ENCODE data around the gene GPC6.

Gene GPC6

DNA sequence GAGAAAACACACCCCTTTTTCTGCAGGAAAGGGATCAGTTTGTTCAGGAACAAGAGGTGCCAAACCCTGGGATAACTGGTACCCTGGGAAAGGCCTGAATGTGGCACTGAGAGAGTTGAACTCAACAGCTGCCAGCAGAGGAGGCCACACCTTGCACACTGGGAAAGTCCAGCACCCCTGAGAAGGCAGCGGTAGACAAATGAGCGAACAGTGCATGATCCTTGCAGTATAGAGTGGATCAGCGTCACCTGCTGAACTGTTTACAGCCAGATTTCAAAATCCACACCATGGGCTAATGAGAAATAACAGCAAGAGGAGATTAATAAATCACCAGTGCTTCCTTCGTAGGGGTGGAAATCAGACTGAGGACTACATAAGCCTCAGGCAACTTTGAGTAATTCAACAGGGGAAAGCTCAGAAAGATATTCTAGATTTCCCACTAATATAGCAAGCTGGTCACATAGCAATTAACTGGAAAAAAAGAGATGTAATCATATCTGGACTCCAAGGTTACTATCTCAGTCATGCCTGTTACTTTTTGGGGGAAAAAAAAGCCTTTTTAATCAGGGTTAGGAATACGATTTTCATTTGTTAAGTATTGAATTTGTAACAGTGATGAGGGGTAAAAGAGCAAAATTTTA is 1200.8 kb downstream of the GPC6 start:
- Histone ChIP-seq H2AFZ (ENCODE audit: low read depth, low read length, severe bottlenecking) (no peak overlapping the region), H3F3A (ENCODE audit: insufficient read depth) (no peaks in the 10 kb centered on the region), H3K27me3 (ENCODE audit: low read length) (no peaks in the 10 kb centered on the region), H3K27ac (ENCODE audit: low read depth, low read length) (no peak overlapping the region), H3K9me3 (ENCODE audit: insufficient read depth, low read length) (no peaks in the 10 kb centered on the region), H4K20me1 (ENCODE audit: low read depth, low read length) (no peaks in the 10 kb centered on the region), H3K79me2 (ENCODE audit: insufficient read depth, low read length) (no peaks in the 10 kb centered on the region), H3K4me2 (ENCODE audit: low read depth, low read length, poor library complexity, severe bottlenecking) (no peak overlapping the region), H3K36me3 (ENCODE audit: low read length) (no peaks in the 10 kb centered on the region), H3K9me2 (replicated peaks; ENCODE audit: insufficient read depth, low read length) (no peaks in the 10 kb centered on the region), H3K9ac (ENCODE audit: low read length) (no peak overlapping the region), H3K4me3 (ENCODE audit: insufficient read depth, low read length, poor library complexity, severe bottlenecking) (no peak overlapping the region)
- TF ChIP-seq, protein P1, sequence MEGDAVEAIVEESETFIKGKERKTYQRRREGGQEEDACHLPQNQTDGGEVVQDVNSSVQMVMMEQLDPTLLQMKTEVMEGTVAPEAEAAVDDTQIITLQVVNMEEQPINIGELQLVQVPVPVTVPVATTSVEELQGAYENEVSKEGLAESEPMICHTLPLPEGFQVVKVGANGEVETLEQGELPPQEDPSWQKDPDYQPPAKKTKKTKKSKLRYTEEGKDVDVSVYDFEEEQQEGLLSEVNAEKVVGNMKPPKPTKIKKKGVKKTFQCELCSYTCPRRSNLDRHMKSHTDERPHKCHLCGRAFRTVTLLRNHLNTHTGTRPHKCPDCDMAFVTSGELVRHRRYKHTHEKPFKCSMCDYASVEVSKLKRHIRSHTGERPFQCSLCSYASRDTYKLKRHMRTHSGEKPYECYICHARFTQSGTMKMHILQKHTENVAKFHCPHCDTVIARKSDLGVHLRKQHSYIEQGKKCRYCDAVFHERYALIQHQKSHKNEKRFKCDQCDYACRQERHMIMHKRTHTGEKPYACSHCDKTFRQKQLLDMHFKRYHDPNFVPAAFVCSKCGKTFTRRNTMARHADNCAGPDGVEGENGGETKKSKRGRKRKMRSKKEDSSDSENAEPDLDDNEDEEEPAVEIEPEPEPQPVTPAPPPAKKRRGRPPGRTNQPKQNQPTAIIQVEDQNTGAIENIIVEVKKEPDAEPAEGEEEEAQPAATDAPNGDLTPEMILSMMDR (IDR thresholded peaks at IDR 0.05; ENCODE audit: insufficient read depth, low read length, poor library complexity, severe bottlenecking): no peak
- TF ChIP-seq EZH2phosphoT487 (conservative IDR thresholded peaks at IDR 0.05; ENCODE audit: low read length): no peak

DNA sequence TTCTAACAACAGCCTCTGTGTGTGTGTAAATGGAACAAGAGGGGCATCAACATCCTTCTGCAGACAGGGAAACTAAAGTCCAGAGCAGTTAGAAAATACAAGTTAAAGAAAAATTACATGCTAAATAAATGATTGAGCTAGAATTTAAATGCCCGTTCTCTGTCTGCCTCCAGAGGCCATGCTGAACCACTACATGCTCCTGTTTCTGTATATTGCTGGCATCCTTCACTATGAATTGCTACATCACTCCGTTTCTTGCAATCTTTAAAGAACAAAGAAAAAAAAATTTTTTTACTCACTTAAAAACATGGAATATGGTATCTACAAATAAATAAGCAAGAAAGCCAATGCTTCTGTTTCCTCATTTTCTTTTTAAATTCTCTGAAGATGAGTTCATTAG is 1205.0 kb downstream of the GPC6 start:
- TF ChIP-seq, protein P1 (IDR thresholded peaks at IDR 0.05; ENCODE audit: insufficient read depth, low read length, poor library complexity, severe bottlenecking): no peak
- TF ChIP-seq EZH2phosphoT487 (conservative IDR thresholded peaks at IDR 0.05; ENCODE audit: low read length): no peak
- no peaks in the 10 kb centered on the region for H3K36me3 ChIP-seq (ENCODE audit: low read length)
- no peaks in the 10 kb centered on the region for H3F3A ChIP-seq (ENCODE audit: insufficient read depth)
- no peak overlapping the region for H3K27ac ChIP-seq (ENCODE audit: low read depth, low read length)
- no peaks in the 10 kb centered on the region for H3K9me2 ChIP-seq (replicated peaks; ENCODE audit: insufficient read depth, low read length)
- H3K79me2 ChIP-seq (ENCODE audit: insufficient read depth, low read length): no peaks in the 10 kb centered on the region
- H3K9ac ChIP-seq (ENCODE audit: low read length): no peak overlapping the region
- H4K20me1 ChIP-seq (ENCODE audit: low read depth, low read length): no peaks in the 10 kb centered on the region
- H3K4me3 ChIP-seq (ENCODE audit: insufficient read depth, low read length, poor library complexity, severe bottlenecking): no peak overlapping the region
- H3K27me3 ChIP-seq (ENCODE audit: low read length): no peaks in the 10 kb centered on the region
- H3K9me3 ChIP-seq (ENCODE audit: insufficient read depth, low read length): no peaks in the 10 kb centered on the region
- no peak overlapping the region for H3K4me2 ChIP-seq (ENCODE audit: low read depth, low read length, poor library complexity, severe bottlenecking)
- H2AFZ ChIP-seq (ENCODE audit: low read depth, low read length, severe bottlenecking): no peak overlapping the region

DNA sequence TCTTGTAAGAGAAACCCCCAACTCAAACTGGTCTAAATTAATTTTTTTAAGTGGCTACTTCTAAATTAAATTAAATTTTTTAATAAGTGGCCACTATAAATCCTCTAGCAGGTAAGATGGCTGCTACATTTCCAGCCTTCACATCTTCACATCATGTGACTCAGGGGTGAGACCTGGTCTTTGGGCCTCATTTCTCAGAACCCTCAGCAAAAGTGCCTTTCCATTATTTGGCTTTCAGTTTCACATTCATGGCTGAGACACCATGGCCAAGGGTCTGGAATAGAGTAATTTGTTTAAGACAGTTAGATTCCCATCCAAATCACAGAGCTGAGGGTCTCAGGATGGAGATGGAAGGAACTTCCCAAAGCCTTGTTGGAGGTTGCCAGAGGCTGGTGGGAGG is 1205.4 kb downstream of the GPC6 start:
- Histone ChIP-seq H3K9me3 (ENCODE audit: insufficient read depth, low read length) (no peaks in the 10 kb centered on the region), H3K4me2 (ENCODE audit: low read depth, low read length, poor library complexity, severe bottlenecking) (no peak overlapping the region), H3K4me3 (ENCODE audit: insufficient read depth, low read length, poor library complexity, severe bottlenecking) (no peak overlapping the region), H3K27ac (ENCODE audit: low read depth, low read length) (no peak overlapping the region), H3K27me3 (ENCODE audit: low read length) (no peaks in the 10 kb centered on the region), H3K9me2 (replicated peaks; ENCODE audit: insufficient read depth, low read length) (no peaks in the 10 kb centered on the region), H3F3A (ENCODE audit: insufficient read depth) (no peaks in the 10 kb centered on the region), H3K36me3 (ENCODE audit: low read length) (no peaks in the 10 kb centered on the region), H4K20me1 (ENCODE audit: low read depth, low read length) (no peaks in the 10 kb centered on the region), H3K9ac (ENCODE audit: low read length) (no peak overlapping the region), H2AFZ (ENCODE audit: low read depth, low read length, severe bottlenecking) (no peak overlapping the region), H3K79me2 (ENCODE audit: insufficient read depth, low read length) (no peaks in the 10 kb centered on the region)
- no peak for TF ChIP-seq EZH2phosphoT487 (conservative IDR thresholded peaks at IDR 0.05; ENCODE audit: low read length)
- TF ChIP-seq, protein P1 (IDR thresholded peaks at IDR 0.05; ENCODE audit: insufficient read depth, low read length, poor library complexity, severe bottlenecking): no peak
